ENCODE results near the gene PRMT6.
"Not testable (repeated sequence)": the region's sequence is repeated elsewhere in the genome, so short reads cannot be mapped to it uniquely, and the experiment has no call there.

PRMT6 gene

DNA sequence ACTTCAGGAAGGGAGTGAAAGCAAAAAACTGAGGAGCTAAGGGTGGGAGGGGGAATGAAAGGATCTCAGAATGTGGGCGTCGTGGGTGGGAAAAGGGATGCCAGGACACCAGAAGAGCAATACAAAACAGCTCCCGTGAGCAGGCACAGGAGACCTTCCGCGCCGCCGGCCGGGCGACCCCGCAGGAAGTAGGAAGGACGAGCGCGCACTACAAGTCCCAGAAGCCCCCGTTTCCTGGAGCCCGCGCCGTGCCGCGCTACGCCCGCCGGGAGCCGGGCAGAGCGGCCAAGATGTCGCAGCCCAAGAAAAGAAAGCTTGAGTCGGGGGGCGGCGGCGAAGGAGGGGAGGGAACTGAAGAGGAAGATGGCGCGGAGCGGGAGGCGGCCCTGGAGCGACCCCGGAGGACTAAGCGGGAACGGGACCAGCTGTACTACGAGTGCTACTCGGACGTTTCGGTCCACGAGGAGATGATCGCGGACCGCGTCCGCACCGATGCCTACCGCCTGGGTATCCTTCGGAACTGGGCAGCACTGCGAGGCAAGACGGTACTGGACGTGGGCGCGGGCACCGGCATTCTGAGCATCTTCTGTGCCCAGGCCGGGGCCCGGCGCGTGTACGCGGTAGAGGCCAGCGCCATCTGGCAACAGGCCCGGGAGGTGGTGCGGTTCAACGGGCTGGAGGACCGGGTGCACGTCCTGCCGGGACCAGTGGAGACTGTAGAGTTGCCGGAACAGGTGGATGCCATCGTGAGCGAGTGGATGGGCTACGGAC is at the start of gene PRMT6:
TSS of gene PRMT6 (plus strand) at position 249 of the 771 bp plus-strand sequence. CDS start at position 291, 42 bp downstream.
- TF ChIP-seq, protein P1, sequence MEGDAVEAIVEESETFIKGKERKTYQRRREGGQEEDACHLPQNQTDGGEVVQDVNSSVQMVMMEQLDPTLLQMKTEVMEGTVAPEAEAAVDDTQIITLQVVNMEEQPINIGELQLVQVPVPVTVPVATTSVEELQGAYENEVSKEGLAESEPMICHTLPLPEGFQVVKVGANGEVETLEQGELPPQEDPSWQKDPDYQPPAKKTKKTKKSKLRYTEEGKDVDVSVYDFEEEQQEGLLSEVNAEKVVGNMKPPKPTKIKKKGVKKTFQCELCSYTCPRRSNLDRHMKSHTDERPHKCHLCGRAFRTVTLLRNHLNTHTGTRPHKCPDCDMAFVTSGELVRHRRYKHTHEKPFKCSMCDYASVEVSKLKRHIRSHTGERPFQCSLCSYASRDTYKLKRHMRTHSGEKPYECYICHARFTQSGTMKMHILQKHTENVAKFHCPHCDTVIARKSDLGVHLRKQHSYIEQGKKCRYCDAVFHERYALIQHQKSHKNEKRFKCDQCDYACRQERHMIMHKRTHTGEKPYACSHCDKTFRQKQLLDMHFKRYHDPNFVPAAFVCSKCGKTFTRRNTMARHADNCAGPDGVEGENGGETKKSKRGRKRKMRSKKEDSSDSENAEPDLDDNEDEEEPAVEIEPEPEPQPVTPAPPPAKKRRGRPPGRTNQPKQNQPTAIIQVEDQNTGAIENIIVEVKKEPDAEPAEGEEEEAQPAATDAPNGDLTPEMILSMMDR (IDR thresholded peaks at IDR 0.05; ENCODE audit: insufficient read depth, low read depth, low read length, missing control alignments) = no peak
- peak within 1 kb of the TSS; percentile 90 for H3K4me3 ChIP-seq (ENCODE audit: low read depth, low read length)
- DNase-seq (ENCODE audit: low read depth) = peak; percentile 90

DNA sequence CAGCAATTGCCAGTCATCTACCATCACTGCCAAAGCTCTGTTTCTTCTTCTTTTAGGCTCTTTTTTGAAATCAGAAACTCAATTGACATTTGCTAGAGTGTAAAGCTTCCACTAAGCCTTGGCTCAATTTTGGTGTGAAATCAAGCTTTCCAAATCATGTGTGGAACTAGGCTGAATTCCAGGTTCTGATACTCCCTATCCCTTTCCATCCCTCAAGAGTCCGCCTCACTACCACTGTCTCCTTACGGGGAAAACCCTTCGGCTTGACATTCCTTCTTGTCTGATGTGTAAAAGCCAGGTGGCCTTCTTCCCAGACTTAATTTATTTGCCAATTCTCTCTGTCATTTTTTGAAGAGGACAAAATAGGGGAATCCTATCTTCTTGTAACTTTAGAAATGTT is 47.2 kb upstream of the PRMT6 start:
- DNase-seq (ENCODE audit: low read depth) = no peak
- TF ChIP-seq, protein P1 (IDR thresholded peaks at IDR 0.05; ENCODE audit: insufficient read depth, low read depth, low read length, missing control alignments) = no peak
- no peak overlapping the region for H3K4me3 ChIP-seq (ENCODE audit: low read depth, low read length)

DNA sequence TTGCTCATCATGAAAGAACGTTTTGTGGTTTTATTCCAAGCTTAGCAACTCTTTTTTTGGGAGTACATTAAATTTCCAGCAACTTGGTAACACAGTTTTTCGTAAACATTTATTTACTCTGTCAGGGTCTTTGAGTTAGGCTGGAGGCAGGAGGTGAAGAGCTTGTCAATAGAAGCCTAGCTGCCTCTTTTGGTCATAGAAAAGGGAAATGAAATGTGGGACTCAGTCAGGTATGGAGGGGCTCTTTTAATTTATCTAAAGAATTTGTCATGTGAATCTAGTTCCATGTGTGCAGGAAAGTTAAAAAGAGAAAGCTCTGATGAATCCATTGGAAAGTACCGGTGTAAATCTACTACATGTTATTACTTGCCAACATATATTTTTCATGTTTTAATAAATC is 45.9 kb upstream of the PRMT6 start:
- TF ChIP-seq, protein P1 (IDR thresholded peaks at IDR 0.05; ENCODE audit: insufficient read depth, low read depth, low read length, missing control alignments) = no peak
- peak; percentile 29 for DNase-seq (ENCODE audit: low read depth)
- no peak overlapping the region for H3K4me3 ChIP-seq (ENCODE audit: low read depth, low read length)

DNA sequence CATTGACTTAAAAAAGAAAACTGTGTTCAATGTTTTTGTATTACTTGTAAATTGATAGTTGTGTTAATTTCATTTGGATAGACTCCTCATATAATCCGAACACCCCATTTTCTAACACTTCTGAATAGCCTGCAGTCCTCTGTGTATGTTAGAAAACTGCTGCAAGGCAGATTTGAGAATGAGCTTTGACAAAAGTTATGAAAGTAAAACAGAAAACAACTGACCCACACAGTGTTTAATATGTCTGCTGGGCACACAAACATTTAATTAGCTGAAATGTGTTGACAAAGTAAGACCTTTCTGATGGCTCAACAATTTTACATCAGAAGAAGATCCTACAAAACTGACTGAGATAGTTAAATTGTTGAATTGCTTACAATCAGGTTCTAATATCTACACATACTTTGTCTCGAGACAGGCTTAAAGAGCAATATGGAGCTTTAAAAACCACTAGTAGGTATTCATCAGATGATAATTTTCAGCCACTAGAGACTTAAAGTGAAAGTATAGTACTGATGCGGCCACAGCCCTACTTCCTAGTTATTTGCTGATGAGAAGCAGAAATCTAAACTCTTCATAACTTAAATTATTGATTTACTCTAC is 40.0 kb upstream of the PRMT6 start:
- DNase-seq (ENCODE audit: low read depth) = peak; percentile 48
- TF ChIP-seq, protein P1 (IDR thresholded peaks at IDR 0.05; ENCODE audit: insufficient read depth, low read depth, low read length, missing control alignments) = no peak
- H3K4me3 ChIP-seq (ENCODE audit: low read depth, low read length) = peak overlapping the region; percentile 39

DNA sequence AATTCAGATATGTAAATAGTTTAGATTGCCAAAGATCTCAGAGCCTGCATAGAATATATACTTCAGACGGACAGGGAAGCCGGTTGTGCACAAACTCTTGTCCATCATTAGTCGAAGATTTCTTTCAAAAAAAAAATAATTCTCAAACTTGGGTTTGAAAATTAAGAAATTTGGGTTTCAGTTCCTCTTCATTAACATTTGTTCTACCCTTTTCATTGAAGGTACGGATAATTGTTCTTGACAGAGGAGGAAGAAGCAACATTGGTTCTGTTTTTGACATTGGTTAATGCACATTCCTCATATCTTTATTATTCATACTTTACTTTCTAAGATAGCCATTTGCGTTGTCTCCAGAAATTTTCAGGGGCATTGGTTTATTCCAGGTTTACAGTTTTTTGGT is 38.0 kb upstream of the PRMT6 start:
- TF ChIP-seq, protein P1 (IDR thresholded peaks at IDR 0.05; ENCODE audit: insufficient read depth, low read depth, low read length, missing control alignments) = no peak
- DNase-seq (ENCODE audit: low read depth) = no peak

DNA sequence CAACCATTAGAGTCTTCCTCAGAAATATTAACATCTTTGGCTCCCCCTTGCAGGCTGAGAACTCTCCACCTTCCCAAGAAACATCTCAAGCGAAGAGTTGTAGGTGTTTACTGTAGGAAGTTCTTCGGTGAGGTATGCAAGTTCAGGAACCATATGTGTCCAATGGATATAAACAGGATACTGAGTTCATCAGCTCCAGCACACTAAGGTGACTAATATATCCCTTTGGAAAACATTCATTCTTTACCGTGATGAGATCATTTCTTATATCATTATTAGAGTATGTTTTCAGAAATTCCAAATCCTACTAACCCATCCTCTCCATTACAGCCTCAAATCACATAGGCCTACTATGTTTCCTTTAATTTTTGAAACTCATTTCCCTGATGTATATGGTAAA is 37.3 kb upstream of the PRMT6 start:
- DNase-seq (ENCODE audit: low read depth) = no peak
- no peak overlapping the region for H3K4me3 ChIP-seq (ENCODE audit: low read depth, low read length)
- TF ChIP-seq, protein P1 (IDR thresholded peaks at IDR 0.05; ENCODE audit: insufficient read depth, low read depth, low read length, missing control alignments) = no peak

More for the DNA sequence above, 38.0 kb upstream of the PRMT6 start:
- H3K4me3 ChIP-seq (ENCODE audit: low read depth, low read length) = no peak overlapping the region

DNA sequence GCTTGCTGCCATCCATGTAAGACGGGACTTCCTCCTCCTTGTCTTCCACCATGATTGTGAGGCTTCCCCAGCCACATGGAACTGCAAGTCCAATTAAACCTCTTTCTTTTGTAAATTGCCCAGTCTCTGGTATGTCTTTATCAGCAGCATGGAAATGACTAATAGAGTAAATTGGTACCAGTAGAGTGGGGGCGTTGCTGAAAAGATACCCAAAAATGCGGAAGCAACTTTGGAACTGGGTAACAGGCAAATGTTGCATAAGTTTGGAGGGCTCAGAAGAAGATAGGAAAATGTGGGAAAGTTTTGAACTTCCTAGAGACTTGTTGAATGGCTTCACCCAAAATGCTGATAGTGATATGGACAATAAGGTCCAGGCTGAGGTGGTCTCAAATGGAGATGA is 17.6 kb upstream of the PRMT6 start:
- not testable (repeated sequence) for H3K4me3 ChIP-seq (ENCODE audit: low read depth, low read length); DNase-seq (ENCODE audit: low read depth)

DNA sequence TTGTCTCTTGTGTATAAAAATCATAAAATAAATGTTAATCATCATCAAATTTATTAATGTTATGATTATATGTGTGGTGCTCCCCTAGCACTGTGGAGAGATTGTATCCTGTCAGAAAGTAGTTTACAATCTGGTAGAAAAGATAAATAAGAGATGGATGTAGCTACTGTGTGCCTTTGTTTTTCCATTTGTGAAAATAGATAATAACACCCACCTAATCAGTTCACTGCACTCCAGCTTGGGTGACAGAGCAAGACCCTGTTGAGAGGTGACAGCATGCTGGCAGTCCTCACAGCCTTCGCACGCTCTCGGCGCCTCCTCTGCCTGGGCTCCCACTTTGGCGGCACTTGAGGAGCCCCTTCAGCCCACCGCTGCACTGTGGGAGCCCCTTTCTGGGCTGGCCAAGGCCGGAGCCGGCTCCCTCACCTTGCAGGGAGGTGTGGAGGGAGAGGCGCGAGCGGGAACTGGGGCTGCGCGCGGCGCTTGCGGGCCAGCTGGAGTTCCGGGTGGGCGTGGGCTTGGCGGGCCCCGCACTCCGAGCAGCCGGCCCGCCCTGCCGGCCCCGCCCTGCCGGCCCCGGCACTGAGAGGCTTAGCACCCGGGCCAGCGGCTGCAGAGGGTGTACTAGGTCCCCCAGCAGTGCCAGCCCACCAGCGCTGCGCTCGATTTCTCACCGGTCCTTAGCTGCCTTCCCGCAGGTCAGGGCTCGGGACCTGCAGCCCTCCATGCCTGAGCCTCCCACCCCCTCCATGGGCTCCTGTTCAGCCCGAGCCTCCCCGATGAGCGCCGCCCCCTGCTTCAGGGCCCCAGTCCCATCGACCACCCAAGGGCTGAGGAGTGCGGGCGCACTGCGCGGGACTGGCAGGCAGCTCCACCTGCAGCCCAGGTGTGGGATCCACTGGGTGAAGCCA is 11.9 kb upstream of the PRMT6 start:
- not testable (repeated sequence) for DNase-seq (ENCODE audit: low read depth); H3K4me3 ChIP-seq (ENCODE audit: low read depth, low read length)
